22Rv1 (cell line): ENCODE results near the gene SLIT1.

Experiments used
- CTCF ChIP-seq: fragments of 450-650 bp; IDR thresholded peaks from 2 replicates; pipeline ENCODE4 v1.5.1; 2017; ENCODE audit warnings: mild to moderate bottlenecking
- ZFX ChIP-seq: fragments of 450-650 bp; IDR thresholded peaks from 2 replicates; pipeline ENCODE4 v1.6.1; 2017; ENCODE audit warnings: antibody characterized with exemption, borderline replicate concordance

GRCh38 chr10:97174941-97175340 lies 10.8 kb downstream of the SLIT1 start:
- TF ChIP-seq CTCF (no peak), ZFX (no peak)
